ENCODE data around the gene NPR1.

- no peak for TF ChIP-seq CTCF (IDR thresholded peaks at IDR 0.05; ENCODE audit: low read depth, low read length)
- TF ChIP-seq MYC (IDR thresholded peaks at IDR 0.05; ENCODE audit: low read depth, low read length), result no peak
- peak; percentile 64 for TF ChIP-seq POLR2A (IDR thresholded peaks at IDR 0.05; ENCODE audit: extremely low read depth, insufficient read length)
- peak; percentile 42; the same call in 1 of the 2 replicates for TF ChIP-seq MAX (IDR thresholded peaks at IDR 0.05; ENCODE audit: low read depth, low read length)
Measured at GRCh38 chr1:153658400-153659174, 19.9 kb upstream of the NPR1 start, which contains the start of gene SNAPIN.

Data from NB4 (cell line).